NCI-H345 treated with DMSO at 0.1 percent for 48 hours (cell line): ENCODE data around the gene C10orf71.

Experiments used
- DNase-seq: peaks from one replicate; lab custom pipeline; 2025; ENCODE audit not compliant: unreplicated experiment; lab: John Stamatoyannopoulos, UW

The C10orf71 gene

DNA sequence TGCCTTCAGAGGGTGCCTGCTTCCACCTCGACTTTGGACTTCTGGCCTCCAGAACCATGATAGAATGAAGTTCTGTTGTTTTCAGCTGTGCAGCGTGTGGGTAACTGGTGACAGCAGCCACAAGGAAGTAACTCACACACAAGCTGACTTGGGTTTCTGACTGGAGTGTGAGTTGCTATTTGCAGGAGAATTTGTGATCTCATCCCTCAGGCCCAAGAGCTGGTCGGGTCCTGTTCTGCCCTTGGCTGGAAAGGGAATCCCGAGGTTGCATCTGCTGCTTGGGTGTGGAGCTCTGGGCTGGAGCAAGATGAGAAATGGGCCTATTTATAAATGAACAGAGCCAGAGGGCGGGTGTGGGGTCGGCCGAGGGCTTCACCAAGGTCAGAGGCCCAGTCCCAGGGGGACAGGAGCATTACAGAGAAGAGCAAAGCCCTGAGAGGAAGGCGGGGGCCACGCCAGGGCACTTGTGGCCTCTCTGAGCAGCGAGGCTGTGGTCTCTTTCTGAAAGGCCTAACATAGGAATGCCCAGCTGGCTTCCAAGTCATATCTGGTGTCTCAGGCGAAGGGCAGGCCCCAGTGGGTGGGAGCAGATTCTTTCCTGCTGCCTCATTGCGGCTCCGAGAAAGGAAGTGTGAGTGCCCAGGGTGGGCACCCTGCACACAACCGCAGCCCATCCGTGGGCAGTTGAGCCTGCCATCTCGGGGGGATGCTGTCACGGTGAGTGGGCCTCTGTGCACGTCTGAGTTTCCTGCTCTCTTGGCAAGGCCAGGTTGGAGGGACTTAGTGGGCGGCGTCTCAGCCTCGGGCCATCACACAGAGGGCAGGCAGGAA lies 26.5 kb upstream of the C10orf71 start:
- no peak for DNase-seq

DNA sequence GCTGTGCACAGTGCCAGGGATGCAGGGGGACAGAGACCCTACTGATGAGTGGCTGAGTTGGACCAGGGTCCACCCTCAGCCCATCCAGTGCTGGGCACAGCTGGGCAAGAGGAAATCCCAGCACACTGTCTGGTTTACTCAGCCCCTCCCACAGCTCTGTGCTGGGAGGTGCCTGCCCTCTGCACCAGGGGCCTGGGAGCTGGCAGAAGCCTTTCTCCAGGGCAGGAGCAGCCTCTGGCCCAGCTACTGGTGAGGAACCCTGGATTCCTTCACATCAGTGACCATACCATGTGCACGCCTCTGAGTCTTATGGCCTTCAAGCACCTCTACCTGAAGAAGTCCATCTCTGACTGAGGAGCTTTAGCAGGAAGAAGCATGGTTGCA lies 25.9 kb upstream of the C10orf71 start:
- no peak for DNase-seq

DNA sequence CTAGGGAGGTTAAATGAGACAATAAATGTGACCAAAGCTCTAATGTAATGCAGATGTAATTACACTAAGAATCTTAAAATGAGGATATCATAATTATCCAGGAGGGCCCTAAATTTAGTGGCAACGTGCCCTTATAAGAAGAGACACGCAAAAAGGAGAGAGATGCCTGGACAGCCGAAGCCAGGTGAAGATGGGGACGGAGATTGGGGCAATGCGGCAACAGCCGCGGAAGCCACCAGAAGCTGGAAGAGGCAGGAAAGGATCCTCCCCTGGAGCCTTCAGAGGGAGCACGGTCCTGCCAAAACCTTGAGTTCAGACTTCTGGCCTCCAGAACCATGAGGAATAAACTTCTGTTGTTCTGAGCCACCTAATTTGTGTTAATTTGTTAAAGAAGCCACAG lies 25.3 kb upstream of the C10orf71 start:
- DNase-seq = no peak

DNA sequence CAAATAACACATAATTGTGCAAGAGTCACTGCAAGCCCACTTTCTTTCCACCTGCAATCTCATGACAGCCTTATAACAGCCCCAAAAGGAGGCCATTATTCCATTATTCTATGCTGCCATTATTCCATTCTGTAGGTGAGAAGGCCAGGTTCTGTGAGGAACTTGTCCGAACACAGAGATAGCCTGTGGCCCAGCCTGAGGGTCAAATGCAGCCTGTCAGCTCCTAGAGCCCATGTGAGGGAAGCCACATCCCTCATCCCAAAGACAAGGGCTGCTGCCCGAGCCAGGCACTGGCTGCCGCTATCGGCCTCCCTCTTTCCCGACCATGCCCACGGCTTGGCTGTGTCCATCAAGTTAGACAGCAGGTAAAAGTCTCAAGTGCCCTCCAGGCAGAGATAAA lies 24.1 kb upstream of the C10orf71 start:
- no peak for DNase-seq

DNA sequence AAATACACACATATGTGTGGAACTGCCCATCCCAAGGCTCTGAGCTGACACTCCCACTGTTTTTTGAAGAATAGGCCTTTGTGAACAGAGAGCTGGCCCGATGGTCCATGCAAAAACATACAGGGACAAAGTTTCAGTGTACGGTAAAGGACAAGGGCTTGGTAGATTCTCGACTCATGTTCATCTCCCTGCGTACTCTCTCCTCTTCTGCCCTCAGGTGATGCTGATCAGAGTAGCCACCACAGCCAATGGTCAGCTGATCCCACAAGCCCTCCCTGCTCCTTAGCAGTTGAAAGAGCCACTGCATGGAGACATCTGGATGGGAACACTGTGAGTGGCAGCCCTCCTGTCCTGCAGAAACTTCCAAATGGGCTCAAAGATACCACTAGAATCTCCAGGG lies 23.1 kb upstream of the C10orf71 start:
- DNase-seq = no peak

DNA sequence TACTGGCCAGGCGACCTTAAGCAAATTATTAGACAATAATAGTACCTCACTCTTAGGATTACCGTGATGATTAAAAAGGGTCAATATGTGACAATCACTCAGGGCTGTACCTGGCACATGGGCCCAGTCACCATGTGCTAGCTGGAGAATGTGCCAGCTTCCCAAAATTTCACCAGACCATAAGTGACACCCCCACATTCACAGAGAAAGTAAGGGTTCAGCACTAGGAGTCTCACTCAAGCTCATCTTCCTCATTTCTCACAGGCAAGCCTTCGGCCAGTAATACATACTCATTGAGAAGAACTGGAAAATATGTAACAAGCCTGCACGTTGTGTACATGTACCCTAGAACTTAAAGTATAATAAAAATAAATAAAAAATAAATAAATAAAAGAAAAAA lies 22.4 kb upstream of the C10orf71 start:
- no peak for DNase-seq

DNA sequence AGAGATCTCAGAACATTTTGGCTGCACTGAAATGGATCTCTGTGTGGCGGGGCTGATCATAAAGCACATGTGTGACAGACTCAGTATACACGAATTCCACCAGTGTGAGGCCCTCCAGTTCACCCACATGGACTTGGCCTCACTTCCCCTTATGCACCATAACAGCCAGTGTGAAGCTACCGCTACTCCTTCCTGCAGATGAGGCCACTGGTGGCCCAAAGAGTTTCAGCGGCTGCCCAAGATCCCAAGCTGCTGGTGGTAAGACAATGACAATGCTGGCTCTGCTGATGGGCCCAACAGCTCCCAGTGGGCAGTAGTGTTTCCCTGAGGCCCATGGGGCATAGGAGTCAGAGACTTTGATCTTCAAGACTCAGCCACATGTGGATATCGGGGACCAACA lies 21.0 kb upstream of the C10orf71 start:
- no peak for DNase-seq

DNA sequence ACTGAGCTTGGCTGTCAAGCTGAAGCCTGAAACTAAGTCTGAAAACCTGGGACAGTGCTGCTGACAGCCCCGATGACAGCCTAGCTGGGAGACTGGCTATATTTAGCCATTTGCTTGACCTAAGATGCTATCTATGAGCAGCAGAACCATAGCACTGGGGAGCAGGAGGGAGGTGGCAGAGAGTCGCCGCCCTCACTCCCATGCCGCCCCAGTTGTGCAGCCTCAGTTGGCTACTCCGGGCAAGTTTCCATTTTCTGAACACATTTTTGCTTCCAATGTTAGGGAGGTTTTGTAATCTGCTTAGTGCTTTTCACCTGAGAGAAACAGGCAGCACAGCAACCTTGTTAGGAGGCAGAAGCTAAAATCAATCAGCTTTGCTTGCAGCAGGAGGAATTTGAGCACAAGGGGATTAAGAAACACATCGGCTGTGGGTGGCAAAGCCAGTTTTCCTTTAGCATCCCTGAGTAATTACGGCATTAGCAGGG lies 20.4 kb upstream of the C10orf71 start:
- DNase-seq = no peak

DNA sequence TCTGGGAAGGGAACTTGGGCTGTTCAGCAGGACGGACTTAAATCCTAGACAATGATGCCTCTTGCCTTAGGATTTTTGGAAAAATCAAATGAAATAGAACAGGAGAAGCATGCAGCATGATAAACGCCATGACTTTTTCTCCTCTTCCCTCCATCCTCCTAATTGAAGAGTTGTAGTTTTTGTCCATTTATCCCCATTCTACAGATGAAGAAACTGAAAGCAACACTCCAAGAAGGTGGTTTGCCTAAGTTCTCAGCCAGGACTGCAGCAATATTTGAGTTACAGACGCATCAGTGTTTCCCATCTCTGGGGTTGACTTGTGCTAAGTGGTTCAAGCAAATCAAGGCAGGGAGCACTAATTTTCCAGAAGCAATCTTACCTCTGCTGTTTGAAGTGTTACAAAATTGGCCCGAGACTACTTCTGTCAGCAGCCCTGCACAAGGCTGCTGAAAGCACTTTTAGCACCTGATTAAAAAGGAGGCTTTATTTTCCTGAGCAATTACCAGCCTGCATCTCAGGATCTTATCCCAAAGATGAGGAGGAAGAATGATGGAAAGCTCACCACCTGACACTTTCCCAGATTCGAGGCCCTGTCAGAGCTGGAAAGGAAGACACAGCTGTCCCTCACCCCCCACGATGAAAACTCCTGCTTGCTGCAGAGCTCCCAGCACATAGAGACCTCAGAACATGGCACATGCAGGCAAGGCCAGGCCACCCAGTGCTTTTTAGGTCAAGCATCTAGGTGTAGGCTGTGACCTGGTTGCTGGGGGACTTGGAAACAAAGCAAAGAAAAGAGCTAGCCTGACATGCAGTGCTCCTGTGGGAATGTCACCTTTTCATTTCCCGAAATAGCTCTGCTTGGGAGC lies 19.7 kb upstream of the C10orf71 start:
- no peak for DNase-seq

DNA sequence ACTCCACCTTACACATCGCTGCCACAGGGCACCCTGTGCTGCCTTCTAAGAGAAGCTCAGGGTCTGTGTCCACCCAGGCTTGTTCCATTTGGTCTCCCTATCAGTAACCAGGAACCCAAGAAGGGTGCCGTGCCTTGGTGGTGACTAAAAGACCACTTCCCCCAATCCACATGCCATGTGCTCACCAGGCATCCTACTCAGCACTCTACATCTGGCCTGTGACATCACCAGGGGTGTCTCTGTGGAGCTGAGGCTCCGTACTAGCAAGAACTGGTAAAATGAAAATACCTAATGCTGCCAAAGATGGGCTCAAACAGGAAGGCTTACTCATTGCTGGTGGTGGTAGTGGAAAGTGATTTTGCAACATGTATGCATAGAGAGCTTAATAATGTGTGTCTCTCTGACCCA lies 19.0 kb upstream of the C10orf71 start:
- no peak for DNase-seq

DNA sequence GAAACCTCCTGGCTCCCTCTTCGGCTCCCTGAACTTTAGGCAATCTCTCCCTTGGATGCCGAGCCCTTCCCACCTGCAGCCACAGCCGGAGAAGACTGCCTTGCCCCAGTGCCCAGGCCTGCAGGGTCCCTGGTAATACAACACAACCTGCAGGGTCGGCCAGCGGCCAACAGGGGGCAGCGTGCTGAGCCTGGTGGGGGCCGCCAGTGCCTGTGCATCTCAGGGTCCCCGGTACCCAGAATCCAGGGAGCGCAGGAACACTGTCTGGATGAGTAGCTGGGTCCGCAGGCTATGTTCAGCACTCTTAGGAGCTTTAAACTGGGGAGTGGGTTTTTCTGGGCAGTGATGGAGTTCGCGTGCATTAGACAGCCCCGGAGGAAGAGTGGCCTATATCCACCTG lies 17.5 kb upstream of the C10orf71 start:
- no peak for DNase-seq

DNA sequence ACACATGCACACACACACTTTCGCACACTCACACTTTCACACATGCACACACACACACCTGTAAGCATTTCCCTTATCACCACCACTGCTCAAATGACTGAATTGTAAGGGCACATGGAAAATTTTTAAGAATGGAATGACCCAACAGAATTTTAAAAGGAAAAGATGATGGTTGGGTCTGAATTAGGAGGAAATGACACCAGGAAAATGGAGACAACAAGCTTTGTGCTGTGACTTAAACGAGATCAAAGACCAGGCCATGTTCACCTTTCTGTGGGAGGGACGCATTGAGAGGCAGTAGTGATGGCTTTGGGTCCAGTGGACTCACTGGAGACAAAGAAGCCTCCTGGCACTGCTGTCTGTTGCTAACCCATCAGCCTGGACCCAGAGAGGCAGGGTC lies 16.7 kb upstream of the C10orf71 start:
- no peak for DNase-seq

DNA sequence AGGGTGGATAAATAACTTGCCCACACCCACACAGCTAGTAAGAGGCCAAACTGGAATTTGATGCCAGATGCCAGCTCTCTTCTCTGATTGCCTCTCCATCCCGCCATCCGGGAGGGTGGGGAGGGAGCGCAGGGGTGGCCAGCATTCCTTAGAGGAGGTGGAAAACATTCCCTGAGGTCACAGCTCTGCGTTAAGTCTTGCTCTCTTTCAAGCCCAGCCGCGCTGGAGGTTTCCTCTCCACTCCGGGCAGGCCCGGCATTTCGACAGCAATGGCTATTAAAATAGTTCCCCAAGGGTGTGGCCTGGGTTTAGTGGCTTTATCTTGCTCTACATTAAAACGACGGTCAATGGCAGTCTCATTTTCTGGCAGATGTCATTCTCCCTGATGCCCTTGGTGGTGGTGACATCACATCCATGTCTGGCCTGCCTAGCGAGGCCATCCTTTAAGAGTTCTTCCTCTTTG lies 16.1 kb upstream of the C10orf71 start:
- DNase-seq = no peak

DNA sequence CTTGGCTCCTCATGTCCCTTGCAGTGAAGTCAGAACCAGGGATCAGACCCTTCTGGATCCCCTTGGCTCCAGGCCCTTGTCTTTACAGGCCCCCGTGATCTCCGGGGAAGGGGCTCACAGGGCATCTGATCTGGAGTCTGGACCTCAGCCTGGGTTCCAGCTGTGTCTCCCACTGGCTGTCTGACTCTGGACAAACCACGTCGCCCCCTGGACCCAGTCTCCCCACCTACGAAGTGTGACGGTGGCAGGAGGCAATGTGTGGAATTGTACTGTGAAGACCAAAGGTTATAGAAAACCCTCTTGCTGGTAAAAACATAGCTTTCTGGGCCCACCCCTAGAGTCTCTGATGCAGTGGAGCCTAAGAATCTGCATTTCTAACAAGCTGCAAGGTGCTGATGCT lies 15.5 kb upstream of the C10orf71 start:
- no peak for DNase-seq

DNA sequence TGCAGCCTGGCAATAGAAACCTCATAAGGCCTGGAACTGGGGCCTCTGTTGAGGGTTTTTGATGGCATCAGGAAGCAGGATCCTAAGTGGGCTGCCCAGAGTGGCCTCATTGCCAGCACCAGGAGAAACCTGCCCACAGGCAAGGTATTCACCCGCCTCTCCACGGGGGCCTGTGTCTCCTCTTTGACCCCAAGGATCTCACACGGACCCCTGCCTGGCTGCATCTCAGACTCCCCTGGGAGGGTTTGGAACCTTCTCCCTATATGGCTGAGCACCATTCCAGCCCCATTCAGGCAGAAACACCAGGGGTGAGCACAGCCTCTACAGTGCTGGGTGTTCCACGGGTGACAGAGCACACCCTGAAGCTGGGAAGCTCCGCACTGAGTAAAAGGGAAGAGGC lies 14.6 kb upstream of the C10orf71 start:
- DNase-seq = no peak

DNA sequence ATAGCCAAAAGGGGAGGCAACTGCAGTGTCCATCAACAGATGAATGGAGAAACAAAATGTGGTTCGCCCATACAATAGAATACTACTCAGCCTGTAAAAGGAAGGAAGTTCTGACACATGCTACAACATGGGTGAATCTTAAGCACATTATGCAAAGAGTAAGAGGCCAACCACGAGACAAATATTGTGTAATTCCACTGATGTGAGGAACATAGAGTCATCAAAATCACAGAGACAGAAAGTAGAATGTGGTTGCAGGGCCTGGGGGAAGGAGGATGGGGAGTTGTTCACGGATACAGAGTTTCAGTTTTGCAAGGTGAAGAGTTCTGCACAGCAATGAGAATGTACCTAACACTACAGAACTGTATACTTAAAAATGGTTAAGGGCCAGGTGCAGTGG lies 13.7 kb upstream of the C10orf71 start:
- DNase-seq = no peak

DNA sequence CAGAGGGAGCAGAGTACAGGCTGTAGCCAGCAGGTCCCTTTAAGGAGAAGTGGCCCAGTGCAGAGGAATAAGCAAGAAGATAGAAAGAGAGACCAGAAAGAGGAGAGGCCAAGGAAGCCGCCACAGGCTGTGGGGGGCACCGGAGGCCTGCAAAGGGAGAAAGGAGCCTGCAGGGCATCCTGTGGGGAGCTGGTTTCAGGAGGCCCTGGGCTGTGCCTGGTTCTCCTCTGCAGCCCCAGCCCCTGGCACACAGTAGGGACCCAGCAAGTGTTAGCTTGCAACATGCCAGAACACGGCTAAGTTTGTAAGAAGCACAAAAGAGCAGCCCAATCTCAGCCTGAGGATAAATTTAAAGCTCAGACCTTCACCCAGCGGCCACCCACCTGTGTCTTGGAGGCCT lies 12.3 kb upstream of the C10orf71 start:
- DNase-seq = no peak

DNA sequence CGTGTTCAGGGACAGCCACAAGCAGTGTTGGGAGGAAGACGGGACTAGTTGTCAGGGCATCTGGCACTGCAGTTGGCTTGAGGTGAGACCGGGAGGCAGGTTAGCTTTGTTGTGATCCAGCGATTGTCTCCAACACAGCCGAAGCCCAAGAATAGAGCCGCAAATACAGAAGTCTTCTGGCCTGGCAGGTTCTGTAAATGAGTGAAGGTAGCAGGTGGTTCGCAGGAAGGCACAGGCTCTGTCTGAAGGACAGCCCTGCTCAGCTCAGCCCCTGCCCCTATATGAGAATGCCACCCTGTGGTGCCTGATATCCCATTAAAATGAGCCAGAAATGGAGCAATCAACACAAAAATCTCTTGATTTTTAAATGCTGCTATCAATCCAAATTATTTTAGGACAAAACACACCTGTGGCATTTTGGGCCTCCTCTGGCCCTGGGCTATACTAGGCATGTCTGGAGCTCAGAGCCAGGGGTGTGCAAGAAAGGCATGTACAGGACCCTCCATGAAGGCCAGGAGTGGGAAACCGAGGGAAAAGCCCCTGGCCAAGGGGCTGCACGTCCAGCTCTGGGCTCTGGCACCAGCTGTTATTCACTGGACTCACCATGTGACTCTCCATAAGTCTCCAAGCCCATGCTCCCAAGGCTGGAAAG lies 11.2 kb upstream of the C10orf71 start:
- DNase-seq = no peak

DNA sequence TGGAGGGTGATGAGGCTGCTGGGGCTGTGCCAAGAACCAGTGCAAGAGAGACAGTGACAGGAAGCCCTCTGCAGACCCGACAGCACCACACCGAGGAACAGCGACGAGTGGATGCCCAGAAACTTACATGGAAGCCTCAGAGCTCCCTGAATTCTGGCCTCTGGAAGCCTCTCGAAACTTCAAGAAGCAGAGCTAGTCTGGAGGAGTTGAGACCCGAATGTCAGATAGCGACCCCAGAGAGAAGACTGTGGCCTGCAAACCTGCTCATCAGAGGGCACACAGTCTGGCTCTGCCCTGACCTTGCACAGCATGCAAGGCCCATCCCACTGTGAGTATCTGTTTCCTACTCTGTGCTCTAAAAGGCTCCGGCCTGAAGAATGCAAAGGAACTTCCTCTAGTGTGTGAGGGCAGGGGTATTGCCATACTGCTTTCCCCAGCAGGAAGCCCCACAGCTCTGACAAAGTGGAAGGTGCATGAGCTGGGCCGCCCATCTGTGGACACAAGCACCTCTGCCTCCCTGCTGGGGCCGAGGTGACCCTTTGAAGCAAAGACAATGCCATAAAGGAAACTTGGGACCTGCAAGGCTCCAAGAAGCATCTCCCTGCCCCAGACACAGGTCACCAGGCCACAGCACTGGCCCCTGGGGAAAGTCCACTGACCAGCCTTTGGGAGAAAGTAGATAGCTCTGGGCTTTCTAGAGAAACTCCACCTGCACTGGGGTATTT lies 10.5 kb upstream of the C10orf71 start:
- no peak for DNase-seq

DNA sequence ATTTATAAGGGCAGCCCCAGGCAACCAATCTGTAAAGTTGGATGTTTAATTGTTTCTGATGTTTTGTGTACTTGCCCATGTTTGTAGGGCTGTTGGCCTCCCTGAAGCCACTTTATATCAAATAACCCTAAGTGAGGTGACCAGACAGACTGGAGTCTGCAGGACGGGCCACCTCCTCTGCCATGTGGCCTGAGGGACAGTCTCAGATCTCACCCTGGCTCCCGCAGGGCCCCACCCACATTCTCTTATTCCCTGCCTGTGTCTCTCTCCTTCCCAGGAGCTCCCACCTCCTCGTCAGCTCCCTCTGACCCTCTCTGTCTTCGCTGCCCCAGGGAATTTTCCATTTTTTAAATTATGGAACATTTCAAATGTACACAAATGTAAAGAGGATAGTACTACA lies 9.5 kb upstream of the C10orf71 start:
- DNase-seq = no peak

DNA sequence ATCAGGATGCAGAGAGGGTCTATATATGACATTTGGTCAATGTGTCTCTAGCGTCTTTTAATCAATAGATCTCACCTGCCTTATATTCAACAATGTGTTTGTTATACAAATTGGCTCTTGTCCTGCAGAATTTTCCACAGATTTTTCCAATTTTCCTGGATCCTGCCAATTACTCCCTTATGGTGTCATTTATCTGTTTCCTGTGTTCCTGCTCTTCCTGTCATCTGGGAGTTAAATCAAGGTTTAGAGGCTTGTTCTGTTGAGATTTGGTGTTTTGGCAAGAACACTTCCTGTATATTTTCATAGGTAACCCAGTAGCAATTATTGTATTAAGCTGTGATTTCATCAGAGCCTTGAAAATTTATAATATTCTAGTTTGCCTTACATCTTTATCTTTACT lies 8.8 kb upstream of the C10orf71 start:
- DNase-seq = no peak
